ENCODE data around the gene ADGB.

- TF ChIP-seq CTCF (conservative IDR thresholded peaks at IDR 0.05; ENCODE audit: low read length) (no peak), EZH2phosphoT487 (IDR thresholded peaks at IDR 0.05; ENCODE audit: borderline replicate concordance, low read depth, low read length) (no peak)
Observed at GRCh38 chr6:146697921-146698320, 99.1 kb downstream of the ADGB start.

All from OCI-LY7 (cell line).